GM12878 (cell line): ENCODE data around the gene PRIMPOL. TPM values are rescaled to one million over a fixed set of nuclear protein-coding genes. Genes with fewer than 3 reads are reported as not detected.

Experiments
- ATAC-seq: fragments of 200-7000 bp; cut with Tn5 transposase; 3 replicates; pipeline ENCODE4 v1.9.1; 2020; ENCODE audit warnings: mild to moderate bottlenecking, moderate library complexity
- BruUV-seq: library from RNA; stranded (reverse); fragments of 400-500 nt; replicated peaks from 2 replicates; lab custom pipeline; 2021; lab: Mats Ljungman, UMichigan
- CTCF ChIA-PET: fragments of 300-600 bp; sonication (Branson Sonifier 250); formaldehyde crosslinking; extraction: SDS; loops from one replicate; lab custom pipeline; 2021; ENCODE audit warnings: inconsistent platforms; lab: Yijun Ruan, JAX
- POLR2A ChIA-PET: fragments of 350-600 bp; formaldehyde crosslinking; extraction: SDS; loops from one replicate; lab custom pipeline; 2021; ENCODE audit warnings: inconsistent platforms; lab: Charles Lee
- RAD21 ChIA-PET: fragments of 300-600 bp; sonication (Branson Sonifier 250); formaldehyde crosslinking; loops from one replicate; lab custom pipeline; 2023; ENCODE audit warnings: antibody characterized with exemption; ENCODE audit not compliant: unreplicated experiment; lab: Charles Lee
- SMC1A ChIA-PET: fragments of 300-600 bp; sonication (Branson Sonifier 250); formaldehyde crosslinking; loops from one replicate; lab custom pipeline; 2023; ENCODE audit not compliant: unreplicated experiment, uncharacterized antibody; lab: Charles Lee
- DNase-seq: peaks from one replicate; pipeline ENCODE4 v3.0.0-alpha.2; 2011; ENCODE audit warnings: low read depth, low spot score
- FAIRE-seq: peaks from 3 replicates; lab custom pipeline; 2011; peaks lifted over from hg19 to GRCh38; lab: Jason Lieb, UNC
- H2AFZ ChIP-seq: 2 replicates; pipeline ENCODE4 v1.6.0; 2011; ENCODE audit warnings: low read depth, low read length, control low read depth; ENCODE audit not compliant: control insufficient read depth
- H3K27ac ChIP-seq: 2 replicates; pipeline ENCODE4 v1.5.1; 2011; ENCODE audit warnings: control low read depth; ENCODE audit not compliant: control insufficient read depth, insufficient read depth
- H3K27me3 ChIP-seq, 2 experiments: replicated peaks in 1 of 2; 2 replicates each; pipeline versions ENCODE4 v1.6.0 to v1.6.1; 2011; ENCODE audit warnings: low read length in 1 of 2; ENCODE audit not compliant: control insufficient read depth in 2 of 2, insufficient read depth in 2 of 2
- H3K36me3 ChIP-seq, 2 experiments: 2 replicates each; pipeline ENCODE4 v1.5.1; 2011; ENCODE audit warnings: low read length in 1 of 2; ENCODE audit not compliant: control insufficient read depth in 2 of 2, insufficient read depth in 2 of 2
- H3K4me1 ChIP-seq: 2 replicates; pipeline ENCODE4 v1.6.1; 2011; ENCODE audit warnings: mild to moderate bottlenecking, low read length, moderate library complexity, mixed read lengths; ENCODE audit not compliant: control insufficient read depth, insufficient read depth
- H3K4me2 ChIP-seq: 2 replicates; pipeline ENCODE4 v1.6.0; 2011; ENCODE audit warnings: control low read depth; ENCODE audit not compliant: control insufficient read depth, insufficient read depth
- H3K4me3 ChIP-seq: fragments of 200-600 bp; sonication (generic); 2 replicates; pipeline ENCODE4 v1.5.1; 2016
- H3K79me2 ChIP-seq: 2 replicates; pipeline ENCODE4 v1.6.0; 2011; ENCODE audit warnings: low read length; ENCODE audit not compliant: control insufficient read depth, insufficient read depth
- H3K9ac ChIP-seq: 2 replicates; pipeline ENCODE4 v1.8.0; 2011; ENCODE audit warnings: low read length, control low read depth, mixed read lengths; ENCODE audit not compliant: control insufficient read depth, insufficient read depth
- H3K9me3 ChIP-seq: replicated peaks from 3 replicates; pipeline ENCODE4 v1.5.1; 2011; ENCODE audit warnings: mild to moderate bottlenecking, low read length; ENCODE audit not compliant: control insufficient read depth, insufficient read depth
- H4K20me1 ChIP-seq: 2 replicates; pipeline ENCODE4 v1.6.0; 2011; ENCODE audit not compliant: control insufficient read depth, insufficient read depth
- CREB1 ChIP-seq: IDR thresholded peaks from 2 replicates; pipeline ENCODE4 v1.6.1; 2012; ENCODE audit warnings: low read depth, mild to moderate bottlenecking, inconsistent platforms
- FOXK2 ChIP-seq: fragments of 450-650 bp; IDR thresholded peaks from 2 replicates; pipeline ENCODE4 v1.6.1; 2017; ENCODE audit warnings: mild to moderate bottlenecking, moderate library complexity
- KLF5 ChIP-seq: fragments of 450-650 bp; IDR thresholded peaks from 2 replicates; pipeline ENCODE4 v1.6.1; 2014; ENCODE audit warnings: mild to moderate bottlenecking; ENCODE audit not compliant: partially characterized antibody
- MTA3 ChIP-seq: IDR thresholded peaks from 2 replicates; pipeline ENCODE4 v1.6.1; 2012; ENCODE audit warnings: low read length, inconsistent platforms, borderline replicate concordance
- MXI1 ChIP-seq: fragments of 150-350 bp; IDR thresholded peaks from 2 replicates; pipeline ENCODE4 v1.6.1; 2011; ENCODE audit warnings: low read depth, mild to moderate bottlenecking, inconsistent platforms, low read length, improper control_type of control experiment
- NFIC ChIP-seq: IDR thresholded peaks from 2 replicates; pipeline ENCODE4 v1.6.1; 2012; ENCODE audit warnings: low read depth, mild to moderate bottlenecking, inconsistent platforms, low read length, moderate library complexity
- RUNX3 ChIP-seq: IDR thresholded peaks from 2 replicates; pipeline ENCODE4 v1.6.1; 2012; ENCODE audit warnings: low read length, inconsistent platforms
- SUPT20H ChIP-seq: IDR thresholded peaks from 2 replicates; pipeline ENCODE4 v1.6.1; 2011; ENCODE audit warnings: low read depth, mild to moderate bottlenecking, low read length, moderate library complexity, borderline replicate concordance; ENCODE audit not compliant: control insufficient read depth
- ZNF384 ChIP-seq: IDR thresholded peaks from 2 replicates; pipeline ENCODE4 v1.6.1; 2012; ENCODE audit warnings: low read depth, mild to moderate bottlenecking, low read length, improper control_type of control experiment, borderline replicate concordance
- WGBS: methylation state at CpG from one replicate; pipeline ENCODE4 v1.1.6; 2016; ENCODE audit warnings: low lambda C conversion rate; ENCODE audit not compliant: insufficient replicate concordance, insufficient coverage; ENCODE audit errors: missing lambda C conversion rate; 5-methylcytosine and 5-hydroxymethylcytosine counted together
- in situ Hi-C: fragments of 300-500 bp; cut with MboI; formaldehyde crosslinking; loops from 9 replicates; pipeline ENCODE4 v1.14.3; 2018; ENCODE audit warnings: mixed read lengths
- intact Hi-C: fragments of 100-400 bp; cut with micrococcal nuclease; formaldehyde crosslinking; loops from one replicate; pipeline ENCODE4 v1.14.2; 2022; ENCODE audit not compliant: unreplicated experiment
- polyA plus RNA-seq, 11 experiments: library from polyadenylated mRNA; depleted of rRNA in 4 of 11; unstranded in 6 of 11; stranded (reverse) in 5 of 11; fragments of >200 nt; fragmentation: Nextera tagmentation in 4 of 11; fragmentation: Illumina TruSeq in 1 of 11; extraction: Ambion mirVana in 4 of 11; extraction: Trizol in 1 of 11; gene quantifications; 1 replicate in 1 of 11; 2 replicates in 10 of 11; pipeline versions ENCODE4 v1.2.1 to v1.2.3, GENCODE V29; 2011 to 2016; ENCODE audit warnings: inconsistent platforms in 2 of 11, missing spikeins in 2 of 11, low read depth in 1 of 11
- total RNA-seq, 4 experiments: library from RNA; depleted of rRNA in 3 of 4; stranded (reverse); fragments of >200 nt in 3 of 4; fragmentation: Illumina TruSeq in 1 of 4; extraction: Trizol in 1 of 4; gene quantifications; 2 replicates each; pipeline versions ENCODE4 v1.2.1 to v1.2.3, GENCODE V29; 2013 to 2021

The PRIMPOL gene
- total and polyA plus RNA-seq, 10 of the 15 experiments (the other 5 are each of a cell fraction or from before 2014, with no cell fraction given), result 10.6 to 23.7 (median 14.0) TPM

GRCh38 chr4:184684491-184685189, 35.1 kb downstream of the PRIMPOL start:
- Histone ChIP-seq H3K4me1 (no peaks in the 10 kb centered on the region), H3K79me2 (no peaks in the 10 kb centered on the region), H3K9me3 (no peaks in the 10 kb centered on the region), H2AFZ (no peak overlapping the region), H3K36me3 (peaks cover 0 to 2% of the 10 kb centered on the region in 2 experiments; a peak in 1 of 4 replicates), H4K20me1 (no peaks in the 10 kb centered on the region), H3K27me3 (no peaks in the 10 kb centered on the region), H3K27ac (no peak overlapping the region), H3K4me3 (no peak overlapping the region), H3K4me2 (no peak overlapping the region), H3K9ac (no peak overlapping the region)
- intact Hi-C loops (no loop called here), in situ Hi-C loops (no loop called here)
- WGBS, result 69% methylated on average over 5 of the region's 5 CpGs
- BruUV-seq, result no TSS peak
- CTCF ChIA-PET, result interaction anchor here (1.0 to 1.2 kb wide), 2 partner anchors 10 to 22 kb away, joined by 4 read pairs; no protein-coding TSS in a partner anchor
- ATAC-seq (0 out of 3 replicates have a peak, but pooled peaks have one; percentile 19), DNase-seq (no peak), FAIRE-seq (no peak)
- SMC1A ChIA-PET, result interaction anchor here (1.1 to 3.2 kb wide), 2 partner anchors 12 to 35 kb away, joined by 3 to 17 read pairs; no protein-coding TSS in a partner anchor
- RAD21 ChIA-PET, result no interaction called here
- POLR2A ChIA-PET, result no interaction called here
- TF ChIP-seq RUNX3 (peak; percentile 14; the same call in 1 of the 2 replicates), MXI1 (no peak)

DNA sequence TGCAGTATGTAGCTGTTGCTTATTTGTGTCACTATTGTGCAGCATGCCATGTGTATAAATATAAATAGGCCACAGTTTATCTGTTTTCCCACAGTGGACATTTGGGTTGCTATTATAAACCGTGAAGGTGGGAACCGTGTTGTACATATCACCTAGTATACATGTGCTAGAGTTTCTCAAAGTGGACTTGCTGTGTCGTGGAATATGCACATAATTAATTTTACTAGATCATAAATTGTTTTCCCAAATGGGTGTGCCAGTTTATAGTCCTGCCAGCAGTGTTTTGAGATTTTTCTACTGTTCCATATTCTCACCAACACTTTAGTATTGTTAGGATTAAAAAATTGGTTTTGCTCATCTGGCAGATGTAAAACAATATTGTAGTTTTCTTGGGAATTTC, 38.5 kb downstream of the PRIMPOL start:
- WGBS, result 60% methylated on average over 3 of the region's 3 CpGs
- DNase-seq (no peak), FAIRE-seq (no peak), ATAC-seq (no peak)
- H3K36me3 ChIP-seq, result peaks cover 0 to 2% of the 10 kb centered on the region in 2 experiments; a peak in 1 of 4 replicates
- no peaks in the 10 kb centered on the region for H4K20me1 ChIP-seq
- no peaks in the 10 kb centered on the region for H3K4me1 ChIP-seq
- CTCF ChIA-PET, result no interaction called here
- RAD21 ChIA-PET, result no interaction called here
- in situ Hi-C loops (no loop called here), intact Hi-C loops (no loop called here)
- no TSS peak for BruUV-seq
- H3K4me3 ChIP-seq, result no peak overlapping the region
- SMC1A ChIA-PET, result no interaction called here
- H3K79me2 ChIP-seq, result no peaks in the 10 kb centered on the region
- TF ChIP-seq CREB1, result no peak
- TF ChIP-seq ZNF384, result no peak
- TF ChIP-seq NFIC, result no peak
- no peak for TF ChIP-seq SUPT20H
- no peak for TF ChIP-seq MTA3
- TF ChIP-seq KLF5, result no peak
- TF ChIP-seq FOXK2, result no peak
- H3K9ac ChIP-seq, result no peak overlapping the region
- H2AFZ ChIP-seq, result no peak overlapping the region
- no peak overlapping the region for H3K27ac ChIP-seq
- H3K9me3 ChIP-seq, result no peaks in the 10 kb centered on the region
- POLR2A ChIA-PET, result interaction anchor here (0.6 kb wide), 1 partner anchor 184 kb away, joined by 3 read pairs; no protein-coding TSS in a partner anchor
- H3K4me2 ChIP-seq, result no peak overlapping the region
- no peaks in the 10 kb centered on the region for H3K27me3 ChIP-seq
